ENCODE results near the gene ZDHHC5. TPM values are rescaled to one million over a fixed set of nuclear protein-coding genes. Genes with fewer than 3 reads are reported as not detected.

The ZDHHC5 gene
- total and polyA plus RNA-seq, 2 donors from 2014 or later: 28.3 to 90.2 TPM

DNA sequence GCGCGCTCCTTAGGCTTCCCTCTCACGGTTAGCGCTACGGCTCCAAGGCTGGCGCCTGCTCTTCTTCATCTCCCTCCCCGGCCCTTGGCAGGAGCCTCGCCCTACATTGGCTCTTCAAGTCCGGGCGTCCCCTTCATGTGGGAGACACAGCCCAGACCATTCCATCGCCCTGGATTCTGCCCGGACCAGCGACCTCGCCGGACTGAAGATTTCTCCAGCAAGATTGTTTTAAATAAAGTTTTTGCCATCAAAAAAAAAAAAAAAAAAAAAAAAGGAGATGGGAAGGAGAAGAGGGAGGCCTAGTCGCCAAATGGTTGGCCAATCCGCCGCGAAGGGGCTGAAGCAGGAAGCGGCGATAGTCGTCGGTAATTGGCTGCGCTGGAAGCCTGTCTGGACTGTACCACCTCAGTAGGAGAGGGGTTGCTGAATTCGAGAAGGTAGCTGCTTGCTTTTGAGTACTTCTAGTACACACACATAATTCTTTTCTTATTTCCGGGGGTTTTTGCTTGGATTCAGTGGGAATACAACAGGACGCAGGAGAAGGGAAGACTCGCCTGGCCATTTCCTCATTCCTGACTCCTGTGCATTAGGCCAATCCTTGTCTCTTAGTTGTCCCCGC, 688 bp upstream of the ZDHHC5 start:
- FAIRE-seq (peak; percentile 86), DNase-seq (peak; percentile 97 to 100 (median 99))
- Histone ChIP-seq H3K27ac (ENCODE audit: low read depth in 2 of 2, low read length in 2 of 2) (peak overlapping the region; percentile 97), H3K4me1 (ENCODE audit: control insufficient read depth in 2 of 3, insufficient read depth in 2 of 3, low read depth in 1 of 3, low read length in 3 of 3) (peaks cover 0 to 16% (median 15%) of the 10 kb centered on the region in 3 donors), H3K27me3 (ENCODE audit: control insufficient read depth, insufficient read depth, low read length) (no peaks in the 10 kb centered on the region), H3K36me3 (ENCODE audit: control insufficient read depth in 2 of 3, insufficient read depth in 3 of 3, low read length in 3 of 3) (peaks cover 3 to 7% (median 3%) of the 10 kb centered on the region in 3 donors), H3K9ac (ENCODE audit: low read length in 3 of 3) (peak overlapping the region; percentile 78 to 98 (median 97)), H3K9me3 (ENCODE audit: control insufficient read depth in 2 of 3, insufficient read depth in 1 of 3, low read length in 3 of 3) (no peaks in the 10 kb centered on the region), H3K4me3 (ENCODE audit: low read length in 3 of 3) (peak overlapping the region; percentile 76 to 98 (median 86))
- intact Hi-C loops (cut with DNase I): no loop called here
- TF ChIP-seq, protein P1, sequence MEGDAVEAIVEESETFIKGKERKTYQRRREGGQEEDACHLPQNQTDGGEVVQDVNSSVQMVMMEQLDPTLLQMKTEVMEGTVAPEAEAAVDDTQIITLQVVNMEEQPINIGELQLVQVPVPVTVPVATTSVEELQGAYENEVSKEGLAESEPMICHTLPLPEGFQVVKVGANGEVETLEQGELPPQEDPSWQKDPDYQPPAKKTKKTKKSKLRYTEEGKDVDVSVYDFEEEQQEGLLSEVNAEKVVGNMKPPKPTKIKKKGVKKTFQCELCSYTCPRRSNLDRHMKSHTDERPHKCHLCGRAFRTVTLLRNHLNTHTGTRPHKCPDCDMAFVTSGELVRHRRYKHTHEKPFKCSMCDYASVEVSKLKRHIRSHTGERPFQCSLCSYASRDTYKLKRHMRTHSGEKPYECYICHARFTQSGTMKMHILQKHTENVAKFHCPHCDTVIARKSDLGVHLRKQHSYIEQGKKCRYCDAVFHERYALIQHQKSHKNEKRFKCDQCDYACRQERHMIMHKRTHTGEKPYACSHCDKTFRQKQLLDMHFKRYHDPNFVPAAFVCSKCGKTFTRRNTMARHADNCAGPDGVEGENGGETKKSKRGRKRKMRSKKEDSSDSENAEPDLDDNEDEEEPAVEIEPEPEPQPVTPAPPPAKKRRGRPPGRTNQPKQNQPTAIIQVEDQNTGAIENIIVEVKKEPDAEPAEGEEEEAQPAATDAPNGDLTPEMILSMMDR (IDR thresholded peaks at IDR 0.05; ENCODE audit: borderline replicate concordance, extremely low read depth, insufficient read depth): no peak

DNA sequence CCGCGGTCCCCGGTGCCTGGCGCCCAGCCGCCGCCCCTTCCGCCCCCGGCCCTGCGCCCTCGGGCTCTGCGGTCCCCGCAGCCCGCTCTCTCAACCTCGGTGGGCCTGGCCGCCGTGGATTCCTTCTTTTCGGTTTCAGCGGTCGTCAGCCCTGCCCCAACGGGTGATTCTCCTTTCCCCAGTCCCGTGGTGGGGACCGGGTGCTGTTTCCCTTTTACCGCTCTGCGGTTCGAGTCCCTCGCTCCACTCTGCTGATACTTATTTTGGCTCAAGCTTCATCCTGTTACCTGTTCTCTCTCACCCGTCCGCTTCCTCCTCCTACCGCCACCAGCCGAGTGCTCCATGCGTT, 494 bp downstream of the ZDHHC5 start:
- DNase-seq (no peak), FAIRE-seq (no peak)
- Histone ChIP-seq H3K9ac (ENCODE audit: low read length in 3 of 3) (peak overlapping the region; percentile 42 to 82 (median 64)), H3K36me3 (ENCODE audit: control insufficient read depth in 2 of 3, insufficient read depth in 3 of 3, low read length in 3 of 3) (peaks cover 3 to 13% (median 6%) of the 10 kb centered on the region in 3 donors), H3K9me3 (ENCODE audit: control insufficient read depth in 2 of 3, insufficient read depth in 1 of 3, low read length in 3 of 3) (no peaks in the 10 kb centered on the region), H3K27ac (ENCODE audit: low read depth in 2 of 2, low read length in 2 of 2) (peak overlapping the region; percentile 97), H3K27me3 (ENCODE audit: control insufficient read depth, insufficient read depth, low read length) (no peaks in the 10 kb centered on the region), H3K4me3 (ENCODE audit: low read length in 3 of 3) (peak overlapping the region; percentile 83 to 98 (median 86)), H3K4me1 (ENCODE audit: control insufficient read depth in 2 of 3, insufficient read depth in 2 of 3, low read depth in 1 of 3, low read length in 3 of 3) (peaks cover 0 to 18% (median 15%) of the 10 kb centered on the region in 3 donors)
- intact Hi-C loops (cut with DNase I): no loop called here
- TF ChIP-seq, protein P1 (IDR thresholded peaks at IDR 0.05; ENCODE audit: borderline replicate concordance, extremely low read depth, insufficient read depth): no peak

GRCh38 chr11:57674251-57674650, 6.3 kb downstream of the ZDHHC5 start:
- Histone ChIP-seq H3K27me3 (ENCODE audit: control insufficient read depth, insufficient read depth, low read length) (no peaks in the 10 kb centered on the region), H3K9me3 (ENCODE audit: control insufficient read depth in 2 of 3, insufficient read depth in 1 of 3, low read length in 3 of 3) (no peaks in the 10 kb centered on the region), H3K27ac (ENCODE audit: low read depth in 2 of 2, low read length in 2 of 2) (peak overlapping the region in 1 of 2 donors; percentile 36), H3K4me1 (ENCODE audit: control insufficient read depth in 2 of 3, insufficient read depth in 2 of 3, low read depth in 1 of 3, low read length in 3 of 3) (peaks cover 0 to 11% (median 9%) of the 10 kb centered on the region in 3 donors), H3K36me3 (ENCODE audit: control insufficient read depth in 2 of 3, insufficient read depth in 3 of 3, low read length in 3 of 3) (peaks cover 5 to 19% (median 16%) of the 10 kb centered on the region in 3 donors), H3K9ac (ENCODE audit: low read length in 3 of 3) (no peak overlapping the region), H3K4me3 (ENCODE audit: low read length in 3 of 3) (no peak overlapping the region)
- intact Hi-C loops (cut with DNase I): no loop called here
- peak; percentile 80 for FAIRE-seq
- TF ChIP-seq, protein P1 (IDR thresholded peaks at IDR 0.05; ENCODE audit: borderline replicate concordance, extremely low read depth, insufficient read depth): no peak
- DNase-seq: no peak

All from kidney (tissue), 14 donors.